Measurements from ENCODE around the gene BAIAP2L1. TPM values are rescaled to one million over a fixed set of nuclear protein-coding genes. Genes with fewer than 3 reads are reported as not detected.
"Not testable (repeated sequence)": the region's sequence is repeated elsewhere in the genome, so short reads cannot be mapped to it uniquely, and the experiment has no call there.

Gene BAIAP2L1
- 12.9 TPM for total RNA-seq

GRCh38 chr7:98400542-98401340 is at the start of gene BAIAP2L1:
BAIAP2L1 (minus strand) TSS chr7:98401090; CDS start chr7:98400852, 238 bp downstream.
- ATAC-seq = peak; percentile 98

DNA sequence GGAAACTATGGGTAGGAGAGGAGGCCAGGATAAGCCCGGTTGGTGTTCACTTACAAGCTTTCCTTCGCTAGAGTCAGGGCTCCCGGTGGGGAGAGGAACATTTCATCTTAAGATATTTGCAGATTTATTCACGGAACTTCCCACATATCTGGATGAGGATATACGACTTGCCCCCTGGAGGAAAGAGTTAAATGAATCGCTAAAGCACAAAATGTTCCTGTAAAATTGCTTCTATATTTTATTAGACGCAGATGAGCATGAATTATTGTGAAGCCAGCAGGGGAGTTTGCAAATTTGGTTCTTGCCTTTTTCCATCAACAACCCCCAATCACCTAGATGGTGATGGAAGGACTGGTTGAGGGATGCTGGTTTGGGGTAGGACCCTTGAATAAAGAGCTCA is 47.9 kb upstream of the BAIAP2L1 start:
- ATAC-seq (no peak), DNase-seq (ENCODE audit: low spot score) (no peak)

More at GRCh38 chr7:98400542-98401340, at the start of gene BAIAP2L1:
- peak; percentile 98 for DNase-seq (ENCODE audit: low spot score)

DNA sequence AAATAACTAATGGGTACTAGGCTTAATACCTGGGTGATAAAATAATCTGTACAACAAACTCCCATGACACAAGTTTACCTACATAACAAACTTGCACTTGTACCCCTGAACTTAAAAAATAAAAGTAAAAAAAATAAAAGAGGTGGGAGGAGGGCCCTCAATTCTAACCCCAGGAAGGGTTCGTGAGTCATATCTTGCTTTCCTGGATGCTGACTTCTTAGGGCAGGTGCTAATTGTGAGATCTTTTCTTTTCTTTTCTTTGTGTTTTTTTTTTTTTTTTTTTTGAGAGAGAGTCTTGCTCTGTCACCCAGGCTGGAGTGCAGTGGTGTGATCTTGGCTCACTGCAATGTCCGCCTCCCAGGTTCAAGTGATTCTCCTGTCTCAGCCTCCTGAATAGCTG is 40.1 kb upstream of the BAIAP2L1 start:
- not testable (repeated sequence) for DNase-seq (ENCODE audit: low spot score); ATAC-seq

GRCh38 chr7:98439484-98439883 is 38.6 kb upstream of the BAIAP2L1 start:
- ATAC-seq = no peak
- no peak for DNase-seq (ENCODE audit: low spot score)

GRCh38 chr7:98434087-98434486 is 33.2 kb upstream of the BAIAP2L1 start:
- no peak for ATAC-seq
- DNase-seq (ENCODE audit: low spot score) = no peak

DNA sequence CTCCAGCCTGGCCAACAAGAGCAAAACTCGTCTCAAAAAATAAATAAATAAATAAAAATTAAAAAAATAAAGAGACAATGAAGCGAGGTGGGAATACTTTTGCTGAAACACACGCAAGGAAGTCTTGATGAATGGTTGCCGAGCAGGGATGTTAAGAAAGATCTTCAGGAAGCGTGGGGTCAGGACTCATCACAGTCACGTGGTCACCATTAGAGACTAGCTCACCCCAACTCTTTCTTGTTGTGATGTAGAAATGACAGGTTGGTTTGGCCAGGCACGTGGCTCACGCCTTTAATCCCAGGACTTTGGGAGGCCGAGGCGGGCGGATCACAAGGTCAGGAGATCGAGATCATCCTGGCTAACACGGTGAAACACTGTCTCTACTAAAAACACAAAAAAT is 28.9 kb upstream of the BAIAP2L1 start:
- ATAC-seq = no peak
- DNase-seq (ENCODE audit: low spot score) = no peak

- ATAC-seq = no peak
- no peak for DNase-seq (ENCODE audit: low spot score)
Observed at GRCh38 chr7:98423043-98423442, 22.2 kb upstream of the BAIAP2L1 start.

DNA sequence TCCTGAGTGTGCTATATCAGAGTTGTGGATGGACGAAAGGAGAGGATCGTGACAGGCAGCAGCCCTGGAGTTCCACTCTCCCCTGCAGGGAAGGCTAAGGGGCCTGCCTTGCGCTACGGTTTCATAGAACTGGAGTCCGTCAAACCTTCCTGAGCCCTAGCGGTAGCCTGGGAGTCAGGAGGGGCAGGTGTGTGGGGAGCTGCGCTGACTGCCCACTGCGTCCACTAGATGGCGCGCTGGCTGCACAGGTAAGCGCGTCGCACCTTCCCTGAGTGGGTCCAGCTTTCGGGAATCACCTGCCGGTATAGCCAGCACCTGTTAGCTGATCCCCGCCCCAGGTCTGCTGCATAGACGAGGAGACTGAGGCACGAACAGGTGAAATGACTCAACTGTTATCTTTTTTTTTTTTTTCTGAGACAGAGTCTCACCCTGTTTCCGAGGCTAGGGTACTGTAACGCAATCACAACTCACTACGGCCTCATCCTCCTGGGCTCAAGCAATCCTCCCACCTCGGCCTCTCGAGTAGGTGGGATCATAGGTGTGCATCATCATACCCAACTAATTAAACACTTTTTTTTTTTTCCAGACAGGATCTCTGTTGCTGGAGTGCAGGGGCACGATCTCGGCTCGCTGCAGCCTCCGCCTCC is 20.2 kb upstream of the BAIAP2L1 start:
- ATAC-seq = peak; percentile 76
- DNase-seq (ENCODE audit: low spot score) = peak; percentile 82

DNA sequence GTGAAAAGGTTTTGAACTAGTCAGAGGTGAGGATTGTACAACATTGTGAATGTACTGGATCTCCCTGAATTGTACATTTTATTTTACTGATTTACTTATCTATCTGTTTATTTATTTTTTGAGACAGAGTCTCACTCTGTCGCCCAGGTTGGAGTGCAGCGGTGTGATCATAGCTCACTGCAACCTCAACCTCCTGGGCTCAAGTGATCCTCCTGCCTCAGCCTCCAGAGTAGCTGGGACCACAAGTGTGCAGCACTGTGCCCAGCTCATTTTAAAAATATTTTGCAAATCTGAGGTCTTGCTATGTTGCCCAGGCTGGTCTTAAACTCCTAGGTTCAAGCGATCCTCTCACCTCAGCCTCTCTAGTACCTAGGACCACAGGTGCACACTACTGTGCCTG is 19.1 kb upstream of the BAIAP2L1 start:
- ATAC-seq = not testable (repeated sequence)

GRCh38 chr7:98419316-98419691 is 18.4 kb upstream of the BAIAP2L1 start:
- DNase-seq (ENCODE audit: low spot score); ATAC-seq: not testable (repeated sequence)

More for the DNA sequence above, 19.1 kb upstream of the BAIAP2L1 start:
- DNase-seq (ENCODE audit: low spot score) = not testable (repeated sequence)

DNA sequence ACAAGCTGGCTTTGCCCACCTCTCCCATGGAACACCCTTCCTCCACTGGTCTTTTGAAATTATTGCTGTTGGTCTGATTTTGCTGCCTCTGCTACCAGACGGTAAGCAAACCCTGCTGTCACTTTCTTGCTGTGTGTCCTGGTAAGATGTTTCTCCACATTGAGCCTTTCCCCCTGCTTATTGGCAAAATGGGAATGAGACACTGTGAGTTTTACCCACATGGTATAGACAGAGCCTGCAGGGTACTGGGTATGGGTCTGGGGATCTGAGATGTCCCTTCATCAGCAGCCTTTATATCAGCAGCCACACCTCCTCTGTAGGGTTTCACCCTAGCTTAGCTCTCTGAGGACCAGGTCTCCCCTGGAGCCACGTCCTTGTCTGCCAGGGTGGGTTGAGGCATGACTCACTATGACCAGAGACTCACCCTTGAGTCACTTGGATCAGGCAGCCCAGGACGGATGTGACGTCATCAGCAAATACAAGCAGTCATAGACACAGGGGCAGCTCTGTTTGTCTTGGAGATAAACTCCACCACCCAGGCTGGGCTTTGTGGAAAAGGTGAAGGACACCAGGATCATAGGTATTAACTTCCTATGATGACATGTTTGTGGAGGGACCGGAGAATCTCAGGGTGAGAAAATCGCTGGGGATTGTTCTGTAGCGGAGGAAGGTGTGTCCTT is 17.9 kb upstream of the BAIAP2L1 start:
- ATAC-seq (peak; percentile 69), DNase-seq (ENCODE audit: low spot score) (peak; percentile 93)

GRCh38 chr7:98418271-98418635 is 17.4 kb upstream of the BAIAP2L1 start:
- no peak for DNase-seq (ENCODE audit: low spot score)

GRCh38 chr7:98417604-98418270 is 16.8 kb upstream of the BAIAP2L1 start:
- ATAC-seq = peak; percentile 54
- peak; percentile 89 for DNase-seq (ENCODE audit: low spot score)

More at GRCh38 chr7:98418271-98418635, 17.4 kb upstream of the BAIAP2L1 start:
- peak; percentile 2 for ATAC-seq

- no peak for DNase-seq (ENCODE audit: low spot score)
- ATAC-seq = no peak
Observed at GRCh38 chr7:98414205-98414900, 13.5 kb upstream of the BAIAP2L1 start.

DNA sequence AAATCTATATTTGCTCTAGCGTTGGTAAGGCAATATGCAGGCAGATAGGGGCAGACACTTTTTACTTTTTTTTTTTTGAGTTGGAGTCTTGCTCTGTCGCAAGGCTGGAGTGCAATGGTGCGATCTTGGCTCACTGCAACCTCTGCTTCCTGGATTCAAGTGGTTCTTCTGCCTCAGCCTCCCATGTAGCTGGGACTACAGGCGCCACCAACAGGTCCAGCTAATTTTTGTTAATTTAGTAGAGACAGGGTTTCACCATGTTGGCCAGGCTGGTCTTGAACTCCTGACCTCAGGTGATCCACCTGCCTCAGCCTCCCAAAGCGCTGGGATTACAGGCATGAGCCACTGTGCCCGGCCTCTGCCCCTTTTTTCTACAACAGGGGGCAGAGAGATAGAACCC is 12.8 kb upstream of the BAIAP2L1 start:
- ATAC-seq; DNase-seq (ENCODE audit: low spot score): not testable (repeated sequence)

GRCh38 chr7:98409843-98410242 is 9.0 kb upstream of the BAIAP2L1 start:
- no peak for ATAC-seq
- no peak for DNase-seq (ENCODE audit: low spot score)

DNA sequence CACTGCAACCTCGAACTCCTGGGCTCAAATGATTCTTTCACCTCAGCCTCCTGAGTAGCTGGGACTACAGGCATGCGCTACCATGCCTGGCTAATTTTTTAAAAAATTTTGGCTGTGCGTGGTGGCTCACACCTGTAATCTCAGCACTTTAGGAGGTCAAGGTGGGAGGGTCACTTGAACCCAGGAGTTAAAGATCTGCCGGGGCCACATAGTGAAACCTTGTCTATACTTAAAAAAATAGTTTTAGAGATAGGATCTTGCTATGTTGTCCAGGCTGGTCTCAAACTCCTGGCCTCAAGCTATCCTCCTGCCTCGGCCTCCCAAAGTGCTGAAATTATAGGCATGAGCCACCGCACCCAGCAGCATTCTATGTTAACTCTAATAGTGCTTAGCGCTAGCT is 7.3 kb upstream of the BAIAP2L1 start:
- DNase-seq (ENCODE audit: low spot score); ATAC-seq: not testable (repeated sequence)

DNA sequence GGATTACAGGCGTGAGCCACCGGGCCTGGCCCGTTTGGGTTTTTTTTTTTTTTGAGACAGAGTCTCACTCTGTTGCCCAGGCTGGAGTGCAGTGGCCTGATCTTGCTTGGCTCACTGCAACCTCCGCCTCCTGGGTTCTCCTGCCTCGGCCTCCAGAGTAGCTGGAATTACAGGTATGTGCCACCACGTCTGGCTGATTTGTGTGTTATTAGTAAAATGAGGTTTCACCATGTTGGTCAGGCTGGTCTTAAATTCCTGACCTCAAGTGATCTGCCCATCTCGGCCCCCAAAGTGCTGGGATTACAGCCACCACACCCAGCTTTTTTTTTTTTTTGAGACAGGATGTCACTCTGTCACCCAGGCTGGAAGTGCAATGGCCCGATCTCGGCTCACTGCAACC is 5.9 kb upstream of the BAIAP2L1 start:
- DNase-seq (ENCODE audit: low spot score) (no peak), ATAC-seq (no peak)

GRCh38 chr7:98404840-98405239 is 4.0 kb upstream of the BAIAP2L1 start:
- no peak for ATAC-seq

GRCh38 chr7:98399890-98400541 is 874 bp downstream of the BAIAP2L1 start:
- no peak for DNase-seq (ENCODE audit: low spot score)
- no peak for ATAC-seq

More at GRCh38 chr7:98404840-98405239, 4.0 kb upstream of the BAIAP2L1 start:
- no peak for DNase-seq (ENCODE audit: low spot score)
